Naive B cell (primary cell): Measurements from ENCODE around the gene TMC3. TPM values are rescaled to one million over a fixed set of nuclear protein-coding genes. Genes with fewer than 3 reads are reported as not detected.

ENCODE experiments used
- ATAC-seq, 2 donors: fragments of 150-1000 bp; cut with Tn5 transposase; 2 replicates each; pipeline ENCODE4 v1.10.0; 2021; ENCODE audit warnings: low read depth in 2 of 2, mild to moderate bottlenecking in 2 of 2, moderate library complexity in 2 of 2
- DNase-seq: peaks from one replicate; pipeline ENCODE4 v3.0.0; 2022
- H3K27ac Mint-ChIP-seq, 6 donors: one replicate each; pipeline ENCODE4 v1.8.0; 2020 to 2022; ENCODE audit warnings: mild to moderate bottlenecking in 6 of 6, mixed read lengths in 6 of 6, moderate library complexity in 5 of 6, inconsistent platforms in 2 of 6
- H3K27me3 Mint-ChIP-seq, 3 donors: one replicate each; pipeline ENCODE4 v1.8.0; 2021 to 2022; ENCODE audit warnings: mixed read lengths in 3 of 3, mild to moderate bottlenecking in 1 of 3
- H3K36me3 Mint-ChIP-seq, 2 donors: one replicate each; pipeline ENCODE4 v1.8.0; 2020 to 2022; ENCODE audit warnings: mixed read lengths in 2 of 2, inconsistent platforms in 1 of 2, mild to moderate bottlenecking in 1 of 2
- H3K4me1 Mint-ChIP-seq, 3 donors: one replicate each; pipeline ENCODE4 v1.8.0; 2020 to 2022; ENCODE audit warnings: mixed read lengths in 3 of 3, inconsistent platforms in 1 of 3, mild to moderate bottlenecking in 1 of 3, moderate library complexity in 1 of 3
- H3K4me3 Mint-ChIP-seq, 8 donors: one replicate each; pipeline ENCODE4 v1.8.0; 2020 to 2022; ENCODE audit warnings: mild to moderate bottlenecking in 8 of 8, mixed read lengths in 8 of 8, moderate library complexity in 8 of 8, inconsistent platforms in 2 of 8
- H3K9me3 Mint-ChIP-seq, 7 donors: one replicate each; pipeline ENCODE4 v1.8.0; 2020 to 2022; ENCODE audit warnings: mixed read lengths in 7 of 7, mild to moderate bottlenecking in 5 of 7, inconsistent platforms in 2 of 7, moderate library complexity in 1 of 7
- polyA plus RNA-seq, 6 donors: library from polyadenylated mRNA; unstranded; fragments of 300-500 nt; fragmentation: Illumina TruSeq; gene quantifications; one replicate each; pipeline ENCODE4 v1.2.3, GENCODE V29; 2021; ENCODE audit warnings: low read depth in 6 of 6

Gene TMC3
- polyA plus RNA-seq, 6 donors from 2014 or later, result not detected

- no peaks in the 10 kb centered on the region for H3K36me3 Mint-ChIP-seq
- peaks cover 37 to 57% (median 52%) of the 10 kb centered on the region in 3 donors for H3K4me1 Mint-ChIP-seq
- H3K27me3 Mint-ChIP-seq, result no peaks in the 10 kb centered on the region
- ATAC-seq, result no peak
- no peaks in the 10 kb centered on the region for H3K9me3 Mint-ChIP-seq
- no peak for DNase-seq
- peak overlapping the region in 4 of 6 donors; percentile 7 to 56 (median 22) for H3K27ac Mint-ChIP-seq
- peak overlapping the region; percentile 6 to 80 (median 60) for H3K4me3 Mint-ChIP-seq
Measured at GRCh38 chr15:81322676-81323253, 51.2 kb downstream of the TMC3 start.

DNA sequence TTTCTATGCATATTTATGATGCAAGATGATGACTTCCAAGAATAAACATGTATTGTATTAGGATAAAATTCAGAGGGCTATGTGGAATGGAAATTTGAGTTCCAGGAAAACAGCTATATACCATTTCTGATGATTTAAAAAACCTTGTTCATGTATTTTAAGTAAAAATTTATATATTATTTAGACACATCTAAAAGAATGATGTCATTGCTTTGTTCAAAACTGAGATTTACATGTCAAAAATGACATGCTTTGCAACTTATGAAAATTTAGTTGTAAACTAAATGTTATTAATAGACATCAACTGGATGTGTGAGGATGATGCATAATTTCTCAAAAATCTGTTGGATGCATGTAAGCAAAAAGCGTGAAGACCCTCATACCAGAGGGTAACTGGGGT is 52.3 kb downstream of the TMC3 start:
- Mint-ChIP-seq H3K27ac (peak overlapping the region in 1 of 6 donors; percentile 56), H3K4me1 (peaks cover 45 to 68% (median 63%) of the 10 kb centered on the region in 3 donors), H3K27me3 (no peaks in the 10 kb centered on the region), H3K4me3 (peak overlapping the region in 2 of 8 donors; percentile 56 to 69), H3K36me3 (no peaks in the 10 kb centered on the region), H3K9me3 (no peaks in the 10 kb centered on the region)
- no peak for DNase-seq
- no peak for ATAC-seq

- peak overlapping the region; percentile 1 to 68 (median 38) for H3K4me3 Mint-ChIP-seq
- H3K4me1 Mint-ChIP-seq, result peaks cover 59 to 81% (median 76%) of the 10 kb centered on the region in 3 donors
- H3K9me3 Mint-ChIP-seq, result no peaks in the 10 kb centered on the region
- no peaks in the 10 kb centered on the region for H3K27me3 Mint-ChIP-seq
- peak overlapping the region; percentile 70 to 99 (median 93) for H3K27ac Mint-ChIP-seq
- DNase-seq (no peak), ATAC-seq (no peak)
- H3K36me3 Mint-ChIP-seq, result no peaks in the 10 kb centered on the region
Measured at GRCh38 chr15:81317642-81318017, 56.4 kb downstream of the TMC3 start.

DNA sequence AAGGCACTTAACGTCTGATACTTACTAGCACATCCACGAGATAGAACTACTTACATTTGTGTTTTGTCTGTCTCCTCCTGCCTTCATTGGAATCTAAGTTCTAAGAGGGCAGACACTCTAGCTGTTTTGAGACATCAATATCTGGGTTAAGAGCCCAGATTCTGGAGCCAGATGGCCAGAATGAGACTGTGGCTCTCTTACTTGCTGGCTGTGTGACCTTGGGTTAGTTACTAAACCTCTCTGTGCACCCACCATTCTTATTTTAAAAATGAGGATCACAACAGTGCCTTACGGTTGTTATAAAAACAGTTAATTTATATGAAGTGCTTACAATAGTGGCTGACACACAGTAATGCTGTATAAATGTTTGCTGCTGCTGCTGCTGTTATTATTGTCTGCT is 57.7 kb downstream of the TMC3 start:
- Mint-ChIP-seq H3K27me3 (no peaks in the 10 kb centered on the region), H3K36me3 (no peaks in the 10 kb centered on the region), H3K4me1 (peaks cover 69 to 87% (median 82%) of the 10 kb centered on the region in 3 donors), H3K27ac (peak overlapping the region; percentile 92 to 99 (median 96)), H3K4me3 (peak overlapping the region in 1 of 8 donors; percentile 20), H3K9me3 (no peaks in the 10 kb centered on the region)
- ATAC-seq (no peak), DNase-seq (no peak)

GRCh38 chr15:81315452-81316175 is 58.4 kb downstream of the TMC3 start:
- H3K4me1 Mint-ChIP-seq, result peaks cover 73 to 93% (median 89%) of the 10 kb centered on the region in 3 donors
- peak overlapping the region; percentile 92 to 99 (median 96) for H3K27ac Mint-ChIP-seq
- H3K4me3 Mint-ChIP-seq, result peak overlapping the region in 4 of 8 donors; percentile 14 to 83 (median 44)
- DNase-seq (no peak), ATAC-seq (no peak)
- H3K36me3 Mint-ChIP-seq, result no peaks in the 10 kb centered on the region
- H3K9me3 Mint-ChIP-seq, result no peaks in the 10 kb centered on the region
- no peaks in the 10 kb centered on the region for H3K27me3 Mint-ChIP-seq

DNA sequence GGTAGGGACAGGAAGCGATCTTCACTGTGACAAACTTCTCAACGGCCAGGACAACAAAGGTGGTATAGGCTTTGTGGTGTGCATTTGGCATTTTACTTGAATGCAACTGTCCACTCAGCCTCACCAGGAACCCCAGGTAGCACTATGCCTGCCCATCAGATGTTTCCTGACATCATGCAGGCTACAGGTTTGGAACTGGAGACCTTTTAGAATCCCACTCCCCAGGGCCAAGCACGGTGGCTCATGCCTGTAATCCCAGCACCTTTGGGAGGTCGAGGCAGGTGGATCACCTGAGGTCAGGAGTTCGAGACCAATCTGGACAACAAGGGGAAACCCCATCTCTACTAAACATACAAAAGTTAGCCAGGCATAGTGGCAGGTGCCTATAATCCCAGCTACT is 59.6 kb downstream of the TMC3 start:
- peak overlapping the region in 5 of 8 donors; percentile 17 to 54 (median 25) for H3K4me3 Mint-ChIP-seq
- no peak for ATAC-seq

DNA sequence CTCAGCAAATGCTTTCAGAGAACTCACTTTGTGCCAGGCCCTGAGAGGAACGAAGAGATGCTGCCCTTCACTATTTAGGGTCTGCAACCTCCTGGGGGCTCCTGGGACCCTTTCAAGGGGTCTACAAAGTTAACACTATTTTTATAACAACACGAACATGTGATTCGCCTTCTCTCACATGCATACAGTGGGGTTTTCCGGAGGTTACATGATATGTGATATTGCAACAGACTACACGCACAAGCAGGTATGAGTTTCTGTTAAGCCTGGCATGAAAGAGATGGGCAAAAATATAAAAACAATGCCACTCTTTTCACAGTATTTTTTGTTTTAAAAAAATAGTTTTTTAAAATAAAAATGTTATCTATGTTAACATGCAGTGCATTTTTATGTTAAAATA is 60.3 kb downstream of the TMC3 start:
- Mint-ChIP-seq H3K4me1 (peaks cover 67 to 96% (median 88%) of the 10 kb centered on the region in 3 donors), H3K27ac (peak overlapping the region; percentile 69 to 99 (median 98)), H3K4me3 (peak overlapping the region in 2 of 8 donors; percentile 35 to 69), H3K27me3 (no peaks in the 10 kb centered on the region), H3K36me3 (peaks cover 9 to 10% of the 10 kb centered on the region in 2 donors), H3K9me3 (no peaks in the 10 kb centered on the region)
- DNase-seq (no peak), ATAC-seq (no peak)

More for the DNA sequence above, 59.6 kb downstream of the TMC3 start:
- Mint-ChIP-seq H3K36me3 (peaks cover 4 to 5% of the 10 kb centered on the region in 2 donors), H3K27ac (peak overlapping the region; percentile 91 to 99 (median 95)), H3K27me3 (no peaks in the 10 kb centered on the region), H3K9me3 (no peaks in the 10 kb centered on the region), H3K4me1 (peaks cover 71 to 98% (median 91%) of the 10 kb centered on the region in 3 donors)
- no peak for DNase-seq

- Mint-ChIP-seq H3K36me3 (peaks cover 9 to 10% of the 10 kb centered on the region in 2 donors), H3K9me3 (no peaks in the 10 kb centered on the region), H3K4me1 (peaks cover 60 to 96% (median 81%) of the 10 kb centered on the region in 3 donors), H3K27me3 (no peaks in the 10 kb centered on the region), H3K4me3 (peak overlapping the region in 7 of 8 donors; percentile 35 to 89 (median 69)), H3K27ac (peak overlapping the region; percentile 96 to 99 (median 98))
- DNase-seq (no peak), ATAC-seq (no peak)
Measured at GRCh38 chr15:81312790-81313543, 61.0 kb downstream of the TMC3 start.

GRCh38 chr15:81311752-81312464 is 62.1 kb downstream of the TMC3 start:
- peak overlapping the region; percentile 96 to 99 (median 98) for H3K27ac Mint-ChIP-seq
- DNase-seq (peak; percentile 82), ATAC-seq (peak; percentile 94 to 96)
- no peaks in the 10 kb centered on the region for H3K27me3 Mint-ChIP-seq
- peaks cover 52 to 94% (median 71%) of the 10 kb centered on the region in 3 donors for H3K4me1 Mint-ChIP-seq
- peak overlapping the region; percentile 17 to 89 (median 76) for H3K4me3 Mint-ChIP-seq
- H3K36me3 Mint-ChIP-seq, result peaks cover 9 to 10% of the 10 kb centered on the region in 2 donors
- H3K9me3 Mint-ChIP-seq, result no peaks in the 10 kb centered on the region

DNA sequence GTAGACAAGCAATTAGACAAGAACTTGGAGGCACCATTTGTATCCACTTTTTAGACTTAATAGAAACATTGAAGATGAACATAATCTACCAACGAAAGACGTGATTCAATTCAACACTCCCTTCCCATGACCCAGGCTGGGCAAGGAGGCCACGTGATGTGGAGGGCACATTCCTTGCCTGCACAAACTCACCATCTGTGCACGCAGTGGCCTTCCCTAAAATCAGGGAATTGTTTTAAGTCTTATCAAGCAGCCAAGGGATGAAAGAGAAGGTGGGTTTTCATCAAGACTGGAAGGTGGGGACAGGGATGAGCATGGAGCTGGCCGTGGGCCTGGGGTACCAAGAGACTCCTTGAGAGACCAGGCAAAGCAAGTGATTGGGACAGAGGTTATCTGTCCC is 63.5 kb downstream of the TMC3 start:
- Mint-ChIP-seq H3K9me3 (no peaks in the 10 kb centered on the region), H3K27ac (peak overlapping the region in 5 of 6 donors; percentile 33 to 99 (median 89)), H3K4me1 (peaks cover 53 to 93% (median 70%) of the 10 kb centered on the region in 3 donors), H3K27me3 (no peaks in the 10 kb centered on the region), H3K36me3 (peaks cover 10 to 22% of the 10 kb centered on the region in 2 donors), H3K4me3 (no peak overlapping the region)
- DNase-seq, result no peak
- ATAC-seq, result no peak

DNA sequence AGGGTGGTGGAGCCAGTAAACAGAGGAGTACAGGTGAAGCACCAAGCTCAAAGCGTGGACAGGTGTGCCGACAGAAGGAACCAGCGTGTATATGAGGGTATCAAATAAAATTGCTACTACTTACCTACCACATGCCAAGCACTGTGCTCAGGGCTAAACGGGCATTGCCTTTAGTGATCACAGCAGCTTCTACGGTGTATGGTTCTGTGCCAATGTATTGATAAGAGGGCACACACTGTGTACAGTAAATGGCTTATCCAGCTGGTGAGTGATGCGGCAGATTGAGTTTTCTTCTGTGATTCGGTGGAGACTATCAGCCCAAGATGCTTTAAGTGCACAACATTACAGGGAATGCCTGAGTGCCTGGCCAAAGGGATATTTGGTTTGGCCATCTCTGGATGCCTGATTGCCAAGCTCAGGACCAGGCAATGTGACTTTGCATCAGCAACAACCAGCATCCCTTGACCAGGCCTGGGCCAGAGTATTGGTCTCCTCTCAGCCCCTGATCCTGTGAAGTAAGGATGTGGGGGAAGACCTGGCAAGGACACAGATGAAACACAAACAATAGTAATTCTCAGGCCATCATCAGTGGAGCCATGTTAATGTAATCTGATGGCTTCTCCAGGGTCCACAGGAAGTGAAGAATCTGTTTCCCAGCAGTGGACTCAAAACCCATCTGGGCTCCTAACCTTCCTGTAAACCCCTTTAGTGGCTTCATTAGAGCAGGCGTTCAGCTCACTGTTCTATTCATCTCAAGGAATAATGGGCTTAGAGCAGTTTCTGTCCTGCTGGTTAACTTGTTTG is 64.2 kb downstream of the TMC3 start:
- no peak for ATAC-seq
- no peak for DNase-seq
- Mint-ChIP-seq H3K27me3 (no peaks in the 10 kb centered on the region), H3K4me1 (peaks cover 46 to 92% (median 63%) of the 10 kb centered on the region in 3 donors), H3K27ac (peak overlapping the region; percentile 59 to 99 (median 80)), H3K9me3 (no peaks in the 10 kb centered on the region), H3K36me3 (peaks cover 13 to 22% of the 10 kb centered on the region in 2 donors), H3K4me3 (peak overlapping the region in 1 of 8 donors; percentile 11)

GRCh38 chr15:81308260-81308659 is 65.8 kb downstream of the TMC3 start:
- Mint-ChIP-seq H3K36me3 (peaks cover 26 to 33% of the 10 kb centered on the region in 2 donors), H3K27me3 (no peaks in the 10 kb centered on the region), H3K4me3 (no peak overlapping the region), H3K27ac (peak overlapping the region in 2 of 6 donors; percentile 75 to 99), H3K4me1 (peaks cover 53 to 94% (median 67%) of the 10 kb centered on the region in 3 donors), H3K9me3 (no peaks in the 10 kb centered on the region)
- ATAC-seq, result no peak
- no peak for DNase-seq
